HG03103 (cell line): ENCODE data around the gene PEX13.

Source experiments
- ATAC-seq: cut with Tn5 transposase; IDR thresholded peaks from one replicate; pipeline ENCODE4 v1.9.1; 2021; ENCODE audit warnings: low read depth; ENCODE audit not compliant: unreplicated experiment

Gene PEX13

DNA sequence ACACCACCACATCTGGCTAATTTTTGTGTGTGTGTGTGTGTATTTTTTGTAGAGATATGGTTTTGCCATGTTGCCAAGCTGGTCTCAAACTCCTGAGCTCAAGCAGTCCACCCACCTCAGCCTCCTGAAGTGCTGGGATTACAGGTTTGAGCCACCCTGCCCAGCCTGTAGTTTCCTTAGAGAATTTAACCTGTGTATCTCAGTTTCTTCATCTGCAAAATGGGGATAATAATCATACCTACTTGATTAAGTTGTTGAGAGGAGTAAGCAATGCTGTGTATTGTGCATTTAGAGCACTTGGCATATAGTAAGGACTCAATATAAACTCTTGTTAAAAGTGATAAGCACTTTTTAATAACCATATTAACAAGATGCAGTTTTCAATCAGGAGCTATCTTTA is 41.9 kb downstream of the PEX13 start:
- no peak for ATAC-seq

DNA sequence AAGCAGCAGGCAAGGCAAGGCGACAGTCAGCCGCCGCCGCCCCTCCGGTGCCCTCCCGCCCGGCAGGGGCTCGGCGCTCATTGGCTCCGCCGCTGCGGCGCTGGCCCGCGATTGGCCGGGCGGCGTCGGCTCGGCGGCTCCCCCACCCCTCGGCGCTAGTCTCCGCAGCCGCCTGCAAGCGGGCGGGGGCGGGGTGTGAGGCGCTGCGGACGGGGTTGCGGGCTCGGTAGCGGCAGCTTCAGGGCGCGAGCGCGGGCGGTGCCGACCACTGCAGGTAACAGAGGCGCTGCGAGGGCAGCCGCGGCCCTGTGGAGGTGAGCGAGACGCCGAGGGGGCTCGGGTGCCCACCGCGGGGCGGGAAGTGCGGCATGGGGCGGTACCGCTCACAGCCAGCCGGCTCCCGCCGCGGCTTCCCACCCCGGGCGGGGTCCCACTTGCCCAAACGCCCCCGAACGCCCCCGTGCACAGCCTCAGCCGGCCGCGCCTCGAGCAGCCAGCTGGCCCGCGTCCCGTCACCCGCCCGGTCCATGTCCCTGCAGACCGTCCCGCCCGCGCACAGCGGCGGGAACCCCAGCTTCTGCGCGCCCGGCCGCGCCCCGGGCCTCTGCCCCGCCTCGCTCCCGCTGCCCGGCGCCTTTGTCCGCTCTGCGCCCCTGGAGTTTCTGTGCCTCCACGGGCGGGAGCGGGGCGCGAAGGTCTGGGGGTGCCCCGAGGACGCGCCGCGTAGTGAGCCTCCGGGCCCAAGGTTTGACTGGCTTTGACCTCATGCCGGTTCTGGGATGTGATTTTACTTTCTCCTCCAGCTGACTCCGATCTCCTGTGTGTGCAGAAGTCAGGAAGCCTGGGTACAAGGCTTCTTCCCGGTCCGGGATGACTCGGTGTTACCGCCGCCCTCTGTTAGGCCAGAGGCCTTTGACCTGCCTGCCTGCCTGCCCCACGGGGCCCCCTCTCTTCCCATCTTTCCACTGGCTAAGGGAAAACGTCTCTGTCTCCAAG is 48.5 kb downstream of the PEX13 start, which contains the start of gene SANBR:
TSS of gene SANBR (plus strand) at position 158 of the 996 bp plus-strand sequence. CDS start 4,480 bp downstream, outside the sequence.
- ATAC-seq, result peak; percentile 90

DNA sequence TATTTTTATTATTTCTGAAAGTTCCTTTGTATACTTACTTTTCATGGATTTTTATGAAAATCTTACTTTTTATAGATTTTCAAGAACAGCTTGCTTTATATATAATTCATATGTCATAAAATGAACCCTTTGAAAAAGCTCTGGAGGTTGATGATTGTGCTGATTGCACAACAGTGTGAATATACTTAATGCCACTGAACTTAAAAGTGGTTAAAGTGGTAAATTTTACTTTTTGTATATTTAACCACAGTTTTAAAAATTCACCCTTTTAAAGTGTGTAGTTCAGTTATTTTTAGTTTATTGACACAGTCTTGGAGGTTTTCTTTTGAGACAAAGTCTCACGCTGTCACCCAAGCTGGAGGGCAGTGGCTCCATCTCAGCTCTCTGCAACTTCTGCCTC is 56.6 kb downstream of the PEX13 start:
- ATAC-seq, result no peak

DNA sequence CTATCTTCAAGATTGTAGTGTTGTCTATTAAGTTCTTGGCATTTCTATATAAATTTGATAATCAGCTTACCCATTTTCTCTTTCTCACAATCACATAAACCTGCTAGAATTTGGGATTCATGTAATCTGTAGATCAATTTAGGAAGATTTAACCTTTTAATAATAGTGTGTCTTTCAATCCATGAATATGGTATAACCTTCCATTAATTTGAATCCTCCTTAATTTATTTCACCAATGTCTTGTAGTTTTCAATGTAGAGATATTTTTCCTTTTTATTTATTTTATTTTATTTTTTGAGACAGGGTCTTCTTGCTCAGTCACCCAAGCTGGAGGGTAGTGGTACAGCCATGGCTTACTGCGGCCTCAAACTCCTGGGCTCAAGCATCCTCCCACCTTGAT is 68.4 kb downstream of the PEX13 start:
- ATAC-seq, result no peak

DNA sequence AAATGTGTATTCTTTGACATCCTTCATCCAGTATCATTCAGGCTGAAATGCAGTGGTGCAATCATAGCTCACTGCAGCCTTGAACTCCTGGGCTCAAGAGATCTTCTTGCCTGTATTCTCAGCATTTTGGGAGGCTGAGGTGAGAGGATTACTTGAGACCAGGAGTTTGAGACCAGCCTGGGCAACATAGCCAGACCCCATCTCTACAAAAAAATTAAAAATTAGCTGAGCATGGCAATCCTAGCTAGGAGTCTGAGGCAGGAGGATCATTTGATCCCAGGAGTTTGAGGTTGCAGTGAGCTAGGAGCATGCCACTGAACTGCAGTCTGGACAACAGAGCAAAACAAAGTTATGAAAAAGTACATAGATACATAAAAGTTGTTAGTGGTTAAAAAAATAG is 72.3 kb downstream of the PEX13 start:
- ATAC-seq, result no peak

DNA sequence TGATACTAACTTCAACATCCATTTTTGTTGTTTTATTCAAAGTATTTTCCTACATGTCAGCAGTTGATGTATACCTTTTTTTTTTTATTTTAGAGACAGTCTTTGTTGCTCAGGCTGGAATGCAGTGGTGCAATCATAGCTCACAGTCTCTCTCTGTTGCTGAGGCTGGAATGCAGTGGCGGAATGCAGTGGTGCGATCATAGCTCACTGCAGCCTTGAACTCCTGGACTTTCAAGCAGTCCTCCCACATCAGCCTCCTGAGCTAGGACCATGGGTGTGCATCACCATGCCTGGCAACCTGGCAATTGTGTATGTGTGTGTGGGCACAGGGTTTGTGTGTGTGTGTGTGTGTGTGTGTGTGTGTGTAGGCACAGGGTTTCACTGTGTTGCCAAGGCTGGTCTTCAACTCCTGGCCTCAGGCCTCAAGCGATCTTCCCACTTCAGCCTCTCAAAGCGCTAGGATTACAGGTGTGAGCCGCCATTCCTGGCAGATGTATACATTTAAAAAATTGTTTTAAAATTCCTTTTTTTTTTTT is 72.9 kb downstream of the PEX13 start:
- no peak for ATAC-seq

DNA sequence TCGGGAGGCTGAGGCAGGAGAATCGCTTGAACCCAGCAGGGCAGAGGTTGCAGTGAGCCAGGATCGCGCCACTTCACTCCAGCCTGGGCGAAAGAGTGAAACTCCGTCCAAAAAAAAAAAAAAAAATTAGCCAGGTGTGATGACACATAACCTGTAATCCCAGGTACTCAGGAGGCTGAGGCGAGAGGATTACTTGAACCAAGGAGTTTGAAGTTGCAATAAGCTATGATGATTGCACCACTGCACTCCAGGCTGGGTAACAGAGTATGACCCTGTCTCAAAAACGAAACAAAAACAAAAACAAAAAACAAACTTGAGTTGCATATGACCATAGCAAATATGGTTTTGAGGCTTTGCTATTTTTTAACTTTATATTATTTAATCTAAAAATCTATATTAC is 74.0 kb downstream of the PEX13 start:
- no peak for ATAC-seq

DNA sequence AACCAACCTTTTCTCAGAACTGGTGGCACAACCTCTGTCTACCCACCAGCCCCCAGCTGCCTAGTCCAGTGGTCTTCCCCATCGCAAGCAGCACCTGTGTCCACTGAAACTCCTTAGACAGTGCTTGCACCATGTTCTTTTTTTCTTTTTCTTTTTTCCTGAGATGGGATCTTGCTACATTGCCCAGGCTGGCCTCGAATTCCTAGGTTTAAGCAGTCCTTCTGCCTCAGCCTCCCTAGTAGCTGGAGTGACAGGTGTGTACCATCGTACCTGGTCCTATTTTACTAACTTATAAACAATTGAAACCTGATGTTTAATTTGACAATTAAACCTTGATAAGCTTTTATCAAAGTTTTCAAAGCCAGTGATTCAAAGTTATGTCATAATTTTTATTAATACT is 78.9 kb downstream of the PEX13 start:
- ATAC-seq, result no peak

DNA sequence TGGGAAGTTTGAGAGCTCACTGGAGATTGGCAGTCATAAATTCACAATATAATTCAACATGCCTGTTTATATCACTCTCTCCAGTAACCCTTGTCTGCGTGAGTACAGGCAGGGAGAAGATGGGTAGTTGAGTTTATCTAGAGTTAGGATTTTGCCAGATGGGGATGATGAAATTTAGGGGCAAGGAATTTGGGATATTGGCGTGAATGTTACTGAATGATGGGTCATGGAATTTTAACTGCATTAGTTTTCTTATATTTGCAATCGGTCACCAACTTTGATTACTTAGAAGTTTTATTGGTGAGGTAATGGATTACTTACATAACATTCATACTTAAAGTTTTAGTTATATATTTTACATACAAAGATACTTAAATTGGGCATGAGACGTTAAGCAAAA is 83.3 kb downstream of the PEX13 start:
- ATAC-seq, result no peak
